C4-2B (cell line): ENCODE results near the gene TBKBP1.

ENCODE experiments used
- CTCF ChIP-seq: fragments of 450-650 bp; conservative IDR thresholded peaks from 2 replicates; pipeline ENCODE4 v1.5.1; 2017; ENCODE audit warnings: mild to moderate bottlenecking
- ZFX ChIP-seq: fragments of 450-650 bp; IDR thresholded peaks from 2 replicates; pipeline ENCODE4 v1.6.1; 2017

GRCh38 chr17:47717261-47717697 lies 23.3 kb downstream of the TBKBP1 start:
- no peak for TF ChIP-seq CTCF
- no peak for TF ChIP-seq ZFX
